Keratinocyte (primary cell): ENCODE measurements around the gene MBNL2.

Source experiments
- EZH2 ChIP-seq: IDR thresholded peaks from one replicate; pipeline ENCODE4 v1.6.1; 2012; ENCODE audit warnings: inconsistent platforms, mild to moderate bottlenecking, low read length, moderate library complexity
- TF ChIP-seq, protein P1 (sequence below), 3 experiments: IDR thresholded peaks in 1 of 3; conservative IDR thresholded peaks in 1 of 3; optimal IDR thresholded peaks in 1 of 3; 2 replicates in 2 of 3; 3 replicates in 1 of 3; pipeline versions ENCODE3 to v1.5.1; 2011; ENCODE audit warnings: low read length in 3 of 3, mild to moderate bottlenecking in 3 of 3, moderate library complexity in 2 of 3, control low read depth in 1 of 3, inconsistent platforms in 1 of 3; ENCODE audit not compliant: insufficient read depth in 2 of 3; ENCODE audit errors: extremely low read depth in 1 of 3

DNA sequence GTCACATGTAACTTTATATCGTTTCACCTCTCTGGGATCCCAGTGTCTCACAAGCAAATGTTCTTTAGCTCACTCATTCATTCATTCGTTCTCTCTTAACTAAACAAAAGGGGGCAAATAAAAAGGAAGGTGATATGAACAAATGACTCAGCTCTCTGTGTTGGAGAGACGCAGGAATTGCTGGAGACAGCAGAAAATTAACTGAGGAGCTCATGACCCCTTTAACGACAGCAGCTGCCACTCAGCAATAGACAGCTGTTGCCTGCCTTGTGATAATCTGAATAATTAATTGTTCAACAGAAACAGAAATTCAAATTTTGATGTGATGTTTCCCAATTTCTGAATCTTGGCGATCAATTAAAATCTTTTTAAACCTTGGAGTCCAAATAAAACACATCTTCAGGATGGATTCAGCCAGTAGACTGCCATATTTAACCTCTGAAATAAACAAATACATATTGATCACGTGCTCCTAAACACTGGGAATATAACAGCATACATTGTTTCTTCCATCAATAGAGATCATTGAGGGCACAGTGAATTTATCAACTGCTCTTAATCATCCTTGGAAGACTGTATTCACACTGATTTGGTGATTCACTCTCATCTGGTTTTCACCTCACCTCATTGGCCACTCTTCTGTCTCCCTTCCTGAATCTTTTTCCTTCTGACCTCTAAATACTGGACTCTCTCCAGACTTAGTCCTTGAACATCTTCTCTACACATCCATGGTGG is 63.3 kb downstream of the MBNL2 start:
- TF ChIP-seq, protein P1, sequence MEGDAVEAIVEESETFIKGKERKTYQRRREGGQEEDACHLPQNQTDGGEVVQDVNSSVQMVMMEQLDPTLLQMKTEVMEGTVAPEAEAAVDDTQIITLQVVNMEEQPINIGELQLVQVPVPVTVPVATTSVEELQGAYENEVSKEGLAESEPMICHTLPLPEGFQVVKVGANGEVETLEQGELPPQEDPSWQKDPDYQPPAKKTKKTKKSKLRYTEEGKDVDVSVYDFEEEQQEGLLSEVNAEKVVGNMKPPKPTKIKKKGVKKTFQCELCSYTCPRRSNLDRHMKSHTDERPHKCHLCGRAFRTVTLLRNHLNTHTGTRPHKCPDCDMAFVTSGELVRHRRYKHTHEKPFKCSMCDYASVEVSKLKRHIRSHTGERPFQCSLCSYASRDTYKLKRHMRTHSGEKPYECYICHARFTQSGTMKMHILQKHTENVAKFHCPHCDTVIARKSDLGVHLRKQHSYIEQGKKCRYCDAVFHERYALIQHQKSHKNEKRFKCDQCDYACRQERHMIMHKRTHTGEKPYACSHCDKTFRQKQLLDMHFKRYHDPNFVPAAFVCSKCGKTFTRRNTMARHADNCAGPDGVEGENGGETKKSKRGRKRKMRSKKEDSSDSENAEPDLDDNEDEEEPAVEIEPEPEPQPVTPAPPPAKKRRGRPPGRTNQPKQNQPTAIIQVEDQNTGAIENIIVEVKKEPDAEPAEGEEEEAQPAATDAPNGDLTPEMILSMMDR (optimal IDR thresholded peaks at IDR 0.05 in 1 of 3, IDR thresholded peaks at IDR 0.05 in 1 of 3, conservative IDR thresholded peaks at IDR 0.05 in 1 of 3; ENCODE audit: extremely low read depth in 1 of 3, insufficient read depth in 2 of 3, low read length in 3 of 3): no peak
- no peak for TF ChIP-seq EZH2
